GOT3 (cell line): ENCODE results near the gene NFIL3.

Experiments
- DNase-seq: peaks from one replicate; lab custom pipeline; 2025; ENCODE audit warnings: mixed read lengths; lab: John Stamatoyannopoulos, UW

NFIL3 gene

GRCh38 chr9:91359734-91360470, 63.7 kb downstream of the NFIL3 start:
- DNase-seq: no peak

DNA sequence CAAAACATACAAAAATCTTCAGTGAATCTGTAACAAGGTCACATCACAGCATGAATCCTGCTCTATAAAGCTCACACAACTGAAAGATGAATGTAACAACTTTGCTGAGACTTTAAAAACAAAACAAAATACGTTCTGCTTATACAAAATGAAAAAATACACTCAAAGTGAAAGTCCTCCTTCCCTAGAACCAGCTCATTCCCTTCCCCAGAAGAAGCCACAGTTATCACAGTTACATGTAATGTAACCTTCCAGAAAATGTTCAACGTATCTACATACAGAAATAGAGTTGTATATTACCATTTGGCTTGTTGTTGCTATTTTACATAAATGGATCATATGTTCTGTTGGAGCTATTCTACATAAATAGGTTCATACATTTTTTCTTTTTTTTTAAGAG, 64.5 kb downstream of the NFIL3 start:
- DNase-seq: no peak
